ENCODE measurements around the gene TEKT5. TPM values are rescaled to one million over a fixed set of nuclear protein-coding genes. Genes with fewer than 3 reads are reported as not detected.
"Not testable (repeated sequence)": the region's sequence is repeated elsewhere in the genome, so short reads cannot be mapped to it uniquely, and the experiment has no call there.

The TEKT5 gene
- total RNA-seq, 1 experiment from 2014 or later = 0.12 TPM

- H3K27me3 ChIP-seq = no peaks in the 10 kb centered on the region
- H3K4me3 ChIP-seq = no peak overlapping the region
- no peak for DNase-seq
Observed at GRCh38 chr16:10657925-10658324, 36.8 kb downstream of the TEKT5 start.

GRCh38 chr16:10656618-10657017, 38.1 kb downstream of the TEKT5 start:
- 0 out of 2 replicates have a peak, but pooled peaks cover 2% of the 10 kb centered on the region for H3K9me3 ChIP-seq (replicated peaks)
- H3K27ac ChIP-seq = no peak overlapping the region
- H3K4me3 ChIP-seq = no peak overlapping the region
- DNase-seq = no peak
- no peaks in the 10 kb centered on the region for H3K36me3 ChIP-seq
- no peaks in the 10 kb centered on the region for H3K27me3 ChIP-seq
- no peaks in the 10 kb centered on the region for H3K4me1 ChIP-seq

More at GRCh38 chr16:10657925-10658324, 36.8 kb downstream of the TEKT5 start:
- no peaks in the 10 kb centered on the region for H3K36me3 ChIP-seq
- no peaks in the 10 kb centered on the region for H3K4me1 ChIP-seq
- H3K9me3 ChIP-seq (replicated peaks) = 0 out of 2 replicates have a peak, but pooled peaks cover 2% of the 10 kb centered on the region
- H3K27ac ChIP-seq = no peak overlapping the region

- Histone ChIP-seq H3K4me3 (no peak overlapping the region), H3K27ac (no peak overlapping the region), H3K4me1 (no peaks in the 10 kb centered on the region), H3K36me3 (no peaks in the 10 kb centered on the region), H3K27me3 (no peaks in the 10 kb centered on the region), H3K9me3 (replicated peaks) (0 out of 2 replicates have a peak, but pooled peaks cover 2% of the 10 kb centered on the region)
- DNase-seq = no peak
Observed at GRCh38 chr16:10655415-10655977, 39.2 kb downstream of the TEKT5 start.

GRCh38 chr16:10654592-10655414, 39.9 kb downstream of the TEKT5 start:
- Histone ChIP-seq H3K4me1 (no peaks in the 10 kb centered on the region), H3K9me3 (replicated peaks) (0 out of 2 replicates have a peak, but pooled peaks cover 2% of the 10 kb centered on the region), H3K27me3 (no peaks in the 10 kb centered on the region), H3K36me3 (no peaks in the 10 kb centered on the region), H3K27ac (no peak overlapping the region), H3K4me3 (no peak overlapping the region)
- no peak for DNase-seq

GRCh38 chr16:10652730-10653590, 41.8 kb downstream of the TEKT5 start:
- Histone ChIP-seq H3K36me3 (no peaks in the 10 kb centered on the region), H3K27me3 (no peaks in the 10 kb centered on the region), H3K4me3 (no peak overlapping the region), H3K27ac (no peak overlapping the region), H3K9me3 (replicated peaks) (0 out of 2 replicates have a peak, but pooled peaks cover 2% of the 10 kb centered on the region), H3K4me1 (no peaks in the 10 kb centered on the region)
- no peak for DNase-seq

GRCh38 chr16:10649098-10649497, 45.6 kb downstream of the TEKT5 start:
- H3K4me3 ChIP-seq; H3K36me3 ChIP-seq; DNase-seq; H3K9me3 ChIP-seq (replicated peaks); H3K27me3 ChIP-seq; H3K4me1 ChIP-seq; H3K27ac ChIP-seq: not testable (repeated sequence)

- DNase-seq = no peak
- no peaks in the 10 kb centered on the region for H3K27me3 ChIP-seq
Observed at GRCh38 chr16:10647721-10648296, 46.9 kb downstream of the TEKT5 start.

GRCh38 chr16:10647264-10647720, 47.4 kb downstream of the TEKT5 start:
- Histone ChIP-seq H3K9me3 (replicated peaks) (no peaks in the 10 kb centered on the region), H3K4me1 (no peaks in the 10 kb centered on the region), H3K27me3 (no peaks in the 10 kb centered on the region), H3K27ac (no peak overlapping the region), H3K4me3 (no peak overlapping the region), H3K36me3 (no peaks in the 10 kb centered on the region)
- DNase-seq = no peak

More at GRCh38 chr16:10647721-10648296, 46.9 kb downstream of the TEKT5 start:
- H3K4me1 ChIP-seq = no peaks in the 10 kb centered on the region
- H3K27ac ChIP-seq = no peak overlapping the region
- no peaks in the 10 kb centered on the region for H3K36me3 ChIP-seq
- H3K9me3 ChIP-seq (replicated peaks) = no peaks in the 10 kb centered on the region
- no peak overlapping the region for H3K4me3 ChIP-seq

GRCh38 chr16:10646581-10647263, 48.0 kb downstream of the TEKT5 start:
- H3K36me3 ChIP-seq = no peaks in the 10 kb centered on the region
- H3K4me1 ChIP-seq = no peaks in the 10 kb centered on the region
- no peaks in the 10 kb centered on the region for H3K27me3 ChIP-seq

GRCh38 chr16:10646228-10646580, 48.5 kb downstream of the TEKT5 start:
- no peak for DNase-seq
- Histone ChIP-seq H3K4me3 (no peak overlapping the region), H3K36me3 (no peaks in the 10 kb centered on the region)

More at GRCh38 chr16:10646581-10647263, 48.0 kb downstream of the TEKT5 start:
- Histone ChIP-seq H3K27ac (no peak overlapping the region), H3K4me3 (no peak overlapping the region), H3K9me3 (replicated peaks) (no peaks in the 10 kb centered on the region)
- DNase-seq = no peak

GRCh38 chr16:10644092-10644491, 50.6 kb downstream of the TEKT5 start:
- H3K27ac ChIP-seq = no peak overlapping the region

More at GRCh38 chr16:10646228-10646580, 48.5 kb downstream of the TEKT5 start:
- Histone ChIP-seq H3K9me3 (replicated peaks) (no peaks in the 10 kb centered on the region), H3K27ac (no peak overlapping the region), H3K27me3 (no peaks in the 10 kb centered on the region), H3K4me1 (no peaks in the 10 kb centered on the region)

GRCh38 chr16:10642964-10643363, 51.8 kb downstream of the TEKT5 start:
- no peaks in the 10 kb centered on the region for H3K36me3 ChIP-seq
- no peak for DNase-seq
- no peaks in the 10 kb centered on the region for H3K4me1 ChIP-seq
- H3K27me3 ChIP-seq = no peaks in the 10 kb centered on the region
- no peaks in the 10 kb centered on the region for H3K9me3 ChIP-seq (replicated peaks)
- H3K4me3 ChIP-seq = no peak overlapping the region
- H3K27ac ChIP-seq = no peak overlapping the region

More at GRCh38 chr16:10644092-10644491, 50.6 kb downstream of the TEKT5 start:
- Histone ChIP-seq H3K27me3 (no peaks in the 10 kb centered on the region), H3K4me3 (no peak overlapping the region), H3K4me1 (no peaks in the 10 kb centered on the region), H3K9me3 (replicated peaks) (no peaks in the 10 kb centered on the region), H3K36me3 (no peaks in the 10 kb centered on the region)
- no peak for DNase-seq

GRCh38 chr16:10641953-10642949, 52.5 kb downstream of the TEKT5 start:
- Histone ChIP-seq H3K4me3 (no peak overlapping the region), H3K9me3 (replicated peaks) (no peaks in the 10 kb centered on the region), H3K27me3 (no peaks in the 10 kb centered on the region), H3K36me3 (no peaks in the 10 kb centered on the region), H3K27ac (no peak overlapping the region), H3K4me1 (no peaks in the 10 kb centered on the region)
- DNase-seq = no peak

Measured in SJCRH30 (cell line).